ENCODE results near the gene TRIM24.

TRIM24 gene

GRCh38 chr7:138542183-138542582 is 82.1 kb downstream of the TRIM24 start:
- no peak for DNase-seq

- DNase-seq: no peak
These were observed 83.7 kb downstream of the TRIM24 start for GRCh38 chr7:138543739-138544138.

GRCh38 chr7:138545123-138545522 is 85.1 kb downstream of the TRIM24 start:
- DNase-seq: no peak

- DNase-seq: no peak
These were observed 86.1 kb downstream of the TRIM24 start for GRCh38 chr7:138546064-138546619.

- no peak for DNase-seq
These were observed 86.8 kb downstream of the TRIM24 start for GRCh38 chr7:138546829-138547228.

GRCh38 chr7:138549082-138549481 is 89.0 kb downstream of the TRIM24 start:
- DNase-seq: no peak

- DNase-seq: no peak
These were observed 90.3 kb downstream of the TRIM24 start for GRCh38 chr7:138550337-138550736.

- no peak for DNase-seq
These were observed 91.0 kb downstream of the TRIM24 start for GRCh38 chr7:138551102-138551501.

GRCh38 chr7:138553805-138554204 is 93.7 kb downstream of the TRIM24 start:
- no peak for DNase-seq

- no peak for DNase-seq
These were observed 94.6 kb downstream of the TRIM24 start for GRCh38 chr7:138554674-138555073.

GRCh38 chr7:138555684-138556083 is 95.6 kb downstream of the TRIM24 start:
- no peak for DNase-seq

- DNase-seq: no peak
These were observed 96.9 kb downstream of the TRIM24 start for GRCh38 chr7:138556771-138557484.

- no peak for DNase-seq
These were observed 99.4 kb downstream of the TRIM24 start for GRCh38 chr7:138559448-138559847.

GRCh38 chr7:138563808-138564207 is 103.7 kb downstream of the TRIM24 start:
- DNase-seq: no peak

- no peak for DNase-seq
These were observed 104.3 kb downstream of the TRIM24 start for GRCh38 chr7:138564365-138564764.

- DNase-seq: no peak
These were observed 105.0 kb downstream of the TRIM24 start for GRCh38 chr7:138565071-138565450.

- DNase-seq: no peak
These were observed 105.5 kb downstream of the TRIM24 start for GRCh38 chr7:138565451-138566114.

GRCh38 chr7:138568655-138569054 is 108.6 kb downstream of the TRIM24 start:
- DNase-seq: no peak

GRCh38 chr7:138569418-138569817 is 109.4 kb downstream of the TRIM24 start:
- DNase-seq: no peak

GRCh38 chr7:138570715-138571114 is 110.7 kb downstream of the TRIM24 start:
- no peak for DNase-seq

GRCh38 chr7:138573741-138574140 is 113.7 kb downstream of the TRIM24 start:
- DNase-seq: no peak

GRCh38 chr7:138575897-138576428 is 115.9 kb downstream of the TRIM24 start:
- no peak for DNase-seq

GRCh38 chr7:138579136-138579535 is 119.1 kb downstream of the TRIM24 start:
- DNase-seq: no peak

GRCh38 chr7:138579671-138580070 is 119.6 kb downstream of the TRIM24 start:
- DNase-seq: no peak
